Measurements from ENCODE around the gene EIF3I.

EIF3I gene

GRCh38 chr1:32187850-32188249 lies 34.4 kb upstream of the EIF3I start:
- no peak overlapping the region for H3K4me3 ChIP-seq (ENCODE audit: low read depth, low read length)
- no peak for TF ChIP-seq CTCF (IDR thresholded peaks at IDR 0.05; ENCODE audit: insufficient read depth, low read depth, low read length, missing control alignments)
- DNase-seq (ENCODE audit: low read depth) = no peak

GRCh38 chr1:32192220-32192948 lies 29.8 kb upstream of the EIF3I start:
- H3K4me3 ChIP-seq (ENCODE audit: low read depth, low read length) = no peak overlapping the region
- TF ChIP-seq CTCF (IDR thresholded peaks at IDR 0.05; ENCODE audit: insufficient read depth, low read depth, low read length, missing control alignments) = no peak
- no peak for DNase-seq (ENCODE audit: low read depth)

GRCh38 chr1:32194984-32195383 lies 27.2 kb upstream of the EIF3I start:
- no peak for TF ChIP-seq CTCF (IDR thresholded peaks at IDR 0.05; ENCODE audit: insufficient read depth, low read depth, low read length, missing control alignments)
- DNase-seq (ENCODE audit: low read depth) = no peak
- no peak overlapping the region for H3K4me3 ChIP-seq (ENCODE audit: low read depth, low read length)

- no peak for TF ChIP-seq CTCF (IDR thresholded peaks at IDR 0.05; ENCODE audit: insufficient read depth, low read depth, low read length, missing control alignments)
- H3K4me3 ChIP-seq (ENCODE audit: low read depth, low read length) = no peak overlapping the region
- no peak for DNase-seq (ENCODE audit: low read depth)
Measured at GRCh38 chr1:32195531-32195930, 26.7 kb upstream of the EIF3I start.

- no peak for TF ChIP-seq CTCF (IDR thresholded peaks at IDR 0.05; ENCODE audit: insufficient read depth, low read depth, low read length, missing control alignments)
- no peak for DNase-seq (ENCODE audit: low read depth)
- no peak overlapping the region for H3K4me3 ChIP-seq (ENCODE audit: low read depth, low read length)
Measured at GRCh38 chr1:32195972-32196823, 26.0 kb upstream of the EIF3I start.

- H3K4me3 ChIP-seq (ENCODE audit: low read depth, low read length) = no peak overlapping the region
- TF ChIP-seq CTCF (IDR thresholded peaks at IDR 0.05; ENCODE audit: insufficient read depth, low read depth, low read length, missing control alignments) = no peak
- DNase-seq (ENCODE audit: low read depth) = no peak
Measured at GRCh38 chr1:32197074-32197473, 25.1 kb upstream of the EIF3I start.

All from GM12865 (cell line).